Stimulated activated CD4-positive, alpha-beta T cell treated with anti-CD3 and anti-CD28 coated beads, Interleukin-2, amount 100 ng/mL, for 48 hours (primary cell): ENCODE measurements around the gene EVI5.
A peak's percentile ranks its signal among the peaks of the same experiment; 100 is the strongest.
"Not testable (repeated sequence)": the region's sequence is repeated elsewhere in the genome, so short reads cannot be mapped to it uniquely, and the experiment has no call there.

Experiments
- DNase-seq, 2 donors: peaks; one replicate each; pipeline ENCODE4 v3.0.0-alpha.2; 2020

EVI5 gene

GRCh38 chr1:92567211-92567868, 217.6 kb downstream of the EVI5 start:
- no peak for DNase-seq

GRCh38 chr1:92563457-92564216, 221.3 kb downstream of the EVI5 start:
- no peak for DNase-seq

- no peak for DNase-seq
Measured at GRCh38 chr1:92556350-92556749, 228.6 kb downstream of the EVI5 start.

GRCh38 chr1:92554216-92554615, 230.7 kb downstream of the EVI5 start:
- no peak for DNase-seq

- no peak for DNase-seq
Measured at GRCh38 chr1:92551916-92552315, 233.0 kb downstream of the EVI5 start.

GRCh38 chr1:92544756-92545165, 240.1 kb downstream of the EVI5 start:
- no peak for DNase-seq

GRCh38 chr1:92543131-92544055, 241.5 kb downstream of the EVI5 start:
- DNase-seq: no peak

- peak in 1 of 2 donors; percentile 27 for DNase-seq
Measured at GRCh38 chr1:92538413-92539061, 246.4 kb downstream of the EVI5 start.

GRCh38 chr1:92538048-92538412, 246.9 kb downstream of the EVI5 start:
- DNase-seq: no peak

- DNase-seq: no peak
Measured at GRCh38 chr1:92536980-92537884, 247.7 kb downstream of the EVI5 start.

GRCh38 chr1:92536211-92536979, 248.5 kb downstream of the EVI5 start:
- no peak for DNase-seq

GRCh38 chr1:92532371-92532770, 252.5 kb downstream of the EVI5 start:
- DNase-seq: not testable (repeated sequence)

GRCh38 chr1:92531939-92532338, 253.0 kb downstream of the EVI5 start:
- not testable (repeated sequence) for DNase-seq

GRCh38 chr1:92527670-92528069, 257.2 kb downstream of the EVI5 start:
- DNase-seq: no peak

GRCh38 chr1:92524944-92525590, 259.8 kb downstream of the EVI5 start:
- not testable (repeated sequence) for DNase-seq

GRCh38 chr1:92519043-92519442, 265.9 kb downstream of the EVI5 start:
- DNase-seq: no peak

GRCh38 chr1:92516574-92516973, 268.3 kb downstream of the EVI5 start:
- no peak for DNase-seq

GRCh38 chr1:92515796-92516201, 269.1 kb downstream of the EVI5 start:
- no peak for DNase-seq

GRCh38 chr1:92511541-92511940, 273.4 kb downstream of the EVI5 start:
- DNase-seq: no peak

- no peak for DNase-seq
Measured at GRCh38 chr1:92509619-92510018, 275.3 kb downstream of the EVI5 start.
